Astrocyte (in vitro differentiated cells and primary cell): Measurements from ENCODE around the gene FBXL13.

Source experiments
- EZH2 ChIP-seq: IDR thresholded peaks from 2 replicates; pipeline ENCODE4 v1.6.1; 2012; ENCODE audit warnings: mild to moderate bottlenecking, low read length, inconsistent platforms; ENCODE audit not compliant: insufficient read depth
- TF ChIP-seq, protein P1 (sequence below): IDR thresholded peaks from 2 replicates; pipeline ENCODE4 v1.5.1; 2011; ENCODE audit warnings: low read depth, mild to moderate bottlenecking, inconsistent platforms, low read length, moderate library complexity; ENCODE audit not compliant: insufficient read depth

DNA sequence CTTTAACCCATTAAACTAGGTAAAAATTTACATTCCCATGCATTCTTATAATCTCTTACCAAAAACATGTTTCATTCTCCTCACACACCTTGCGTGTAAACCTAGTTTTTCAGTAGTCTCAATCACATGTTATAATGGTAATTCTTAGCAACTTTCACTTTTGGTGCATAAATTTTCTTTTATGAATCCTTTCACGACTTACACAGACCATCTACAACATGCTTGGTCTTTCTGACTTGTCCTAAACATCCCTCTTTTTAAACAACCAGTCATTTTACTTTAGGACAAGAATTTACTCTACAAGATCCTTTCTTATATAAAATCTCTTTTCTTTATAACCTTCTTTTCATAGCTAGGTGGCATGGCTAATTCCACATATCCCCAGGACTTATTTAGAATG, 25.8 kb downstream of the FBXL13 start:
- no peak for TF ChIP-seq EZH2
- TF ChIP-seq, protein P1, sequence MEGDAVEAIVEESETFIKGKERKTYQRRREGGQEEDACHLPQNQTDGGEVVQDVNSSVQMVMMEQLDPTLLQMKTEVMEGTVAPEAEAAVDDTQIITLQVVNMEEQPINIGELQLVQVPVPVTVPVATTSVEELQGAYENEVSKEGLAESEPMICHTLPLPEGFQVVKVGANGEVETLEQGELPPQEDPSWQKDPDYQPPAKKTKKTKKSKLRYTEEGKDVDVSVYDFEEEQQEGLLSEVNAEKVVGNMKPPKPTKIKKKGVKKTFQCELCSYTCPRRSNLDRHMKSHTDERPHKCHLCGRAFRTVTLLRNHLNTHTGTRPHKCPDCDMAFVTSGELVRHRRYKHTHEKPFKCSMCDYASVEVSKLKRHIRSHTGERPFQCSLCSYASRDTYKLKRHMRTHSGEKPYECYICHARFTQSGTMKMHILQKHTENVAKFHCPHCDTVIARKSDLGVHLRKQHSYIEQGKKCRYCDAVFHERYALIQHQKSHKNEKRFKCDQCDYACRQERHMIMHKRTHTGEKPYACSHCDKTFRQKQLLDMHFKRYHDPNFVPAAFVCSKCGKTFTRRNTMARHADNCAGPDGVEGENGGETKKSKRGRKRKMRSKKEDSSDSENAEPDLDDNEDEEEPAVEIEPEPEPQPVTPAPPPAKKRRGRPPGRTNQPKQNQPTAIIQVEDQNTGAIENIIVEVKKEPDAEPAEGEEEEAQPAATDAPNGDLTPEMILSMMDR: no peak
